ENCODE data around the gene CLVS2.

Gene CLVS2, protein sequence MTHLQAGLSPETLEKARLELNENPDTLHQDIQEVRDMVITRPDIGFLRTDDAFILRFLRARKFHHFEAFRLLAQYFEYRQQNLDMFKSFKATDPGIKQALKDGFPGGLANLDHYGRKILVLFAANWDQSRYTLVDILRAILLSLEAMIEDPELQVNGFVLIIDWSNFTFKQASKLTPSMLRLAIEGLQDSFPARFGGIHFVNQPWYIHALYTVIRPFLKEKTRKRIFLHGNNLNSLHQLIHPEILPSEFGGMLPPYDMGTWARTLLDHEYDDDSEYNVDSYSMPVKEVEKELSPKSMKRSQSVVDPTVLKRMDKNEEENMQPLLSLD

DNA sequence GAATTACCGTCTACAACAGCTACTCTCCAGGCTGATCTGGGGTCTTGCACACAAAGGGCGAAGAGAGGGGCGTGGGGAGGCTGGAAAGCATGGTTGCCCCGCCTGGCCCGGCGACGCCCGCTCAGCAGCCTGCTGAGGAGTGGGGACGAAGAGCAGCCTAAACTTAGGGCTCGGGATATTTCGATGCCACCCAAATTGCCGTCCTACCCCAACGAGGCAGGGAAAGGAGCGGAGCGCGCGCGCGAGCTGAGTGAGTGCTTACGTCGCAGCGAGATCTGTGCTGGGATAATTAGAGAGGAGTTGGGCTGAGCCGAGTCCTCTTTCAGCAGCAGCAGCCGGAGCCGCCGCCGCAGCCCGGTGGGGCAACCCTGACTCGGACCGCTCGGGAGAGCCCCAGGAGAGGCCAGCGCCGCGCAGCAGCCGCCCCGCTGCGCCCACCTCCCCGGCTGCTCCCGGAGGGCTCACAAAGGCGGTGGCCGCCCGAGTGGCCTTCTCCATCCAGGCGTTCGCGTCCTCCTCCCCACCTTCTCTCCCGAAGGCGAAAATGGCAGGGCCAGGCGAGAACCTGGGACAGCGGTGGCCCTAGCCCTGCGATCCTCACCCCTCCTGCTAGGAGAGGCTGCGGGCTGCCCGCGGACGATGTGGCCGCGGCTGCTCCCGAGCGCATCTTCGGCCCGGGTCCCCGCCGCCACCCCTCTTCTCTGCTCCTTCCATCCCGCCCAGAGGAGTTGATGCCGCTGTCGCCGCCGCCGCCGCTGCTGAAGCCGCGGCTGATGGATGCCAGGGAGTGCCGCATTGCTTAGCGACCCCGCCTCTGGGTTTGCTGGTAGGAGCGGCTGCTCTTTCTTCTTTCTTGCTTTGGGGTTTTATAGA lies at the start of gene CLVS2:
Gene CLVS2 (plus strand): TSS at position 315 of the 873 bp plus-strand sequence. CDS start 1,543 bp downstream, outside the sequence.
- DNase-seq (ENCODE audit: low spot score) = peak; percentile 83

DNA sequence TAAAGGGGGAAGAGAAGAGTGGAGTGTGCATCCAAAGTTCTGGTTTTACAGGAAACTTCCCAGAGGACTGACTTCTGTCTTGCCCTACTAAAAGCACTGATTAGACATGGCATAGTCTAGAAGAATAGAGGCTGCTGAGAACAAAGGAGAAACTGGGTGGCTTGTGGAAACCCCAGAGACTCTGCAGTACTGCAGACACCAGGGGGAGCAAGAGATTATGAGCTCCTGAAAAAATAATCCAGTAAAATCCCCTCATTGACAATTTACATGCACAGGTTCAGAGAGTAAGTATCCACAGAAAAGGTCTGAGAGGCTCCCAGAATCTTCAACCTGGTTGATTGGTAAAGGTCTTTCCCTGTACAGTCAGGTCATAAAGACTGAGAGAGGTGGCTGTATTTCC lies 48.7 kb upstream of the CLVS2 start:
- DNase-seq (ENCODE audit: low spot score) = peak; percentile 59

DNA sequence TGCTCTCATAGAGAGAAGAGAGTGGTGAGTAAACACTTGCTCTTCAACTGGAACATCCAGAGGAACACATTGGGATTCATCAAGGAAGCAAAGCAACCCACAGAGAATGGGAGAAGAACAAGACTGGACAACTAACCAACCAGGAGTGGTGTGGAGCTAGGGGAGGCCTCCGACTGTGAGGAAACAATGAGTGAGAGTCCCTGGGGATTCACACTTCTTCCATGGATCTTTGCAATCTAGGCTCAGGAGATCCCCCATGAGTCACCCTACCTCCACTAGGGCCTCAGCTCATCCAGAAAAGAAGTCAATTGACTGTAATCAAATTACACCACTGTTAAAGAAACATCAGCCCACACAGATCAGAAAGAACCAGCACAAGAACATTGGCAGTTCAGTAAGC lies 42.3 kb upstream of the CLVS2 start:
- DNase-seq (ENCODE audit: low spot score) = no peak

DNA sequence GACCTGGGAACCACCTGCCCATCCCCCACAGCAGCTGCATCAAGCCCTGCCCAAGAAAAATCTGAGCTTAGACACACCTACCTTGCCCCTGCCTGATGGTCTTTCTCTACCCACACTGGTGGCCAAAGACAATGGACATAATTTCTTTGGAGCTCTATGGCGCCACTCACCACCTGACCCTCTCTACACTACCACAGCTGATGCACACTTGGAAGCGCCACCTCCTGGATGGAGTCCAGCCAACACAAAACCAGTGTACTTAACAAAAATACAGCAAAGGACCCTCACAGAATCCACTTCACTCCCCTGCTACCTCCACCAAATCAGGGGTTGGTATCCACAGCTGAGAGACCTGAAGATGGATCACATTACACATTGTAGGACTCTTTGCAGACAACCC lies 39.7 kb upstream of the CLVS2 start:
- DNase-seq (ENCODE audit: low spot score) = no peak

DNA sequence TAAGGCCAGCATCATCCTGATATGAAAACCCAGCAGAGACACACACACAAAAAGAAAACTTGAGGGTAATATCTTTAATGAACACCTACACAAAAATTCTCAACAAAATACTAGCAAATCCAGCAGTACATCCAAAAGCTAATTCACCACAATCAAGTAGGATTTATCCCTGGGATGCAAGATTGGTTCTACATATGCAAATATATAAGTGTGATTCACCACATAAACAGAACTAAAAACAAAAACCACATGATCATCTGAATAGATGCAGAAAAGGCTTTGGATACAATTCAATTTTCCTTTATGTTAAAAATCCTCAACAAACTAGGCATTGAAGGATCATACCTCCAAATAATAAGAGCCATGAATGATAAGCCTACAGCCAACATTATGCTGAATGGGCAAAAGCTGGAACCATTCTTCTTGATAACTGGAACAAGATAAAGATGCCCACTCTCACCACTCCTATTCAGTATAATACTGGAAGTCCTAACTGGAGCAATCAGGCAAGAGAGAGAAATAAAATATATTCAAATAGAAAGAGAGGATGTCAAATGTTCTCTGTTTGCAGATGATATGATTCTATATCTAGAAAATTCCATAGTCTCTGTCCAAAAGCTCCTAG lies 33.9 kb upstream of the CLVS2 start:
- DNase-seq (ENCODE audit: low spot score) = no peak

DNA sequence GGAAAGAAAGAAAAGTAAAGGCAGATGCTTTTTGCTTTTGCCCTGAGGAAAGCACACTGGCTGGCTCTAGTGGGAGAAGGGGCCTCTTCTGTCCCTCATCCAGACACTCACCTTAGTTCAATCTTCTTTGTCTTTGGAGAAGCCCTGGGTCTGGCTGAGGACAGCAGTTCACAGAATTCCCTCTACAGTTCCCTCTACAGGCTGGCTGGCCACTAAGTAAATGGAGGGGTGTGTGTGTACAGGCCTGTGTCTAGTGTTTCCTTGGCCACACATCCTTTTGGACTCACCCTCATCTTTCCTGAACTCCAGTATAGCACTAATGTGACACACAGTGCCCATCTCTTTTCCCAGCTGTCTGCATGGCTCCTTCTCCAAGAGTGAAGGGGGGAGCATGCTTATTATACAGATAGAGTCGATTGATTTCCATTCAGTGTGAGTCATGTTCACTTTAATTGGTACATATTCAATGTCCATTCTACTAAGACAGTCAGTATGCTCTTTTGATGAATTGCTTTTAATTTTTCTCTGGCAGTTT lies 26.0 kb upstream of the CLVS2 start:
- no peak for DNase-seq (ENCODE audit: low spot score)

DNA sequence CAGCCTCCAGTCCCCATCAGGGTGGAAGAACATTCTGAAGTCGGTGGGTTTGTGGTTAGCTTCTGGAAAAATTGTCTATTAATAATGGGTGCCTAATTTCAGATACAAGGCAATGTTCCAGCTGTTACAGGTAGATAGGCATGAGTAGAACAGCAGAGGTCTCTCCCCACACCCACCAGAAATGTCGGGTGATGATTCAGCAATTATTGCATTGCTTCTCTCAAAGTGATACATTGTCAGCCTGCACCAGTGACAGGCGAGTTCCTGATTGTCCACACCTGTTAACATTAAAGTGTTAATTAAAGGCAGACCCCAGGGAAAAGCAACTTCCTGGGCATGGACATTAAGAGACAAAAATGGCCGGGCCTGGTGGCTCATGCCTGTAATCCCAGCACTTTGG lies 18.9 kb upstream of the CLVS2 start:
- no peak for DNase-seq (ENCODE audit: low spot score)

DNA sequence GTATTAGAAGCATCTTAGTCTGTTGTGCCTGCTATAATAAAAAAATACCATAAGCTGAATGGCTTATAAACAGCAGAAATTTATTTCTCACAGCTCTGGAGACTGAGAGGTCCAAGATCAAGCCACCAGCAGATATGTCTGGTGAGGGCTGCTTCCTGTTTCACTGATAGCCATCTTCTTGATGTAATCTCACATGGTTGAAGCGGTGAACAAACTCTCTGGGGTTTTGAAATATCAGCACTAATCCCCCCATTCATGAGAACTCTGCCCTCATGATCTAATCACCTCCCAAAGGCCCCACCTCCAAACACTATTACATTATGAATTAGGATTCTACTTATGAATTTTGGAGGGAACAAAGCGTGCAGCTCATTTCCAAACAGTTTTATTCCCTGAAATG lies 11.6 kb upstream of the CLVS2 start:
- no peak for DNase-seq (ENCODE audit: low spot score)

DNA sequence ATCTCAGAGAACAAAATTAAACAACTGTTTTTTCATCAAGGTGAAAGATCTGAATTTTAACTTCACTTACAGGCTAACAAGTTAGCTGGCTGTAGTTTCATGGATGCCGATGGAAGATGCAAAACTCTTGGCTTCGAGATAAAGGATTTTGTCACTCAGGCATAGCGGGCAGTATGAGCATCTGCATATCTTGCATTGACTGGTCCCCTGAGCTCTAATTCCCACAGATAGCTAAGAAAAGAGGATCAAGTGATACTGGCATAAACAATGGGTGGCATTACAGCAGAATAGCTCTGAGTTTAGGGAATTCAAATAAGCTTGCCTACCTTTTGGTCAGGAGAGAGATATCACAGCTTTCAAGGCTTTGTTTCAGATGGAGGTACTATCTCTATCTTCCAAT lies 1.8 kb upstream of the CLVS2 start:
- no peak for DNase-seq (ENCODE audit: low spot score)

DNA sequence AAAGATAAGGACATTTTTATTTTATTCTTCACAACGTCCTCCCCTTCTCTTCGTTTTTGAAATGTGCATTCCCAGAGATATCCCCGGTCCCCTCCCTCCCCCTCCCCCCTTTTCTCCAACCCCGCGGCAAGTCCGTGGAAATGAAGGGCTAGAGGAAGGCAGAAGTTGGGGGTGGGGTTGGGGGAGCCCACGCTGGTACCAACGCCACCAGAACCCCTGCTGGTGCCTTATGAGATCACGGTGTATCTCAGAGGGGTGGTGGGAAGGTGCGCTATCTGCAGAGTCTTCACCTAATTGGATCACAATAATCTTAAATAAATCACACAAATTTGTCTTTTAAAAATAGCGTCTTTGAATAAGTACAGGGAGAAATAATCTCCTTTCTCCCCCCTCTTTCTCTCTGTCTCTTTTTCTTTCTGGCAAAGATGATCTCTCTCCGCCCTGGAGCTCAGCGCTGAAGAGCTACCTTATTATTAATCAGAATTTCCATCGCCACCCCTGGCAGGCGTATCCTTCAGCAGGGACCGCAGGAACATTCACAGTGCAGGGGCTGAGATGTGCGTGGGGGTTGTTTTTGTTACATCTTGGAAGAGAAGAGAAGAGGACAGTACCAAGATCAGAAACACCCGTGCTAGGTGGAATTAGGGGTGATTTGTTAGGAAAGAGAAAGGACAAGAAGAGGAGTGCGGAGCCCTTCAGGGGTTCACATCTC lies 915 bp downstream of the CLVS2 start:
- DNase-seq (ENCODE audit: low spot score) = peak; percentile 37

DNA sequence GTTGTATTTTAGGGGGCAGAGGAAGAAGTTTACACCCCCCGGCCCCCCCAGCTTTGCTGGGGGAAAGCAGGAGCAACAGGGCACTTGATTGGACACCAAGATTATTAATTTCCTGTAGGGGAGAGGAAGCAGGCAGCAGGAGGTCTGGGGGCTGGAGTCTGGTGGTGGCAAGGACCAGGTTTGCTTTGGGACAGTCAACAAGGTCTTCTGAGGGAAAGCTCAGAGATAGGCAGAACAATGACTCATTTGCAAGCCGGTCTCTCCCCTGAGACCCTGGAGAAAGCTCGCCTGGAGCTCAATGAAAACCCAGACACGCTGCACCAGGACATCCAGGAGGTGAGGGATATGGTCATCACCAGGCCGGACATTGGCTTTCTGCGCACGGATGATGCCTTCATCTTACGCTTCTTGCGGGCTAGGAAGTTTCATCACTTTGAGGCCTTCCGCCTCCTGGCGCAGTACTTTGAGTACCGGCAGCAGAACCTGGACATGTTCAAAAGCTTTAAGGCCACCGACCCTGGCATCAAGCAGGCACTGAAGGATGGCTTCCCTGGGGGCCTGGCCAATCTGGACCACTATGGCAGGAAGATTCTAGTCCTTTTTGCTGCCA lies 1.6 kb downstream of the CLVS2 start:
- no peak for DNase-seq (ENCODE audit: low spot score)

DNA sequence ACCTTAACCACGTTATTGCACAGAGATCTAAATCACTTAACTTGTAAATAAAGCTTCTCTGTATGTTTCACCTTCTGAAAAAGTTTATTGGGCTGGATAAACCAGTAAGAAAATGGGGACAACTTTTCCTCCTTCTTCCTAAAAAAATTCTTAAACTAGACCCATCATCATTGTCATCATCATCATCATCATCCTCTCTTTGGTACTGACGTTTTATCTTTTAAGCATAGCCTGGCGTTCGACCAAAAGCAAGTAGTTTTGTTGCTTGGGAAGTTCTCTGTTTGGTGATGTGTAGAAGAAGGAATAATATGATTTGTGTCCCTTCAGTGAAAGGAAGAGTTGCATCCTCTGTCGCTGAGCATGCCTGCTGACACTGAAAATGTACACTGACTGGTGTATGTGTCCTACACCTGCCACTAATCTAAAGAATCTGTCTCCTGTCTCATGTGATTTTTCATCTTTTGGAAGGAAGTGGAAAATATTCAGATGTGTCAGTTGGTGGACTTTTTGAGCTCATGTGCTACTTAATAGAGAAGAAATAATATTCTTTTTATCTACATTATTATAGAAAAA lies 2.5 kb downstream of the CLVS2 start:
- DNase-seq (ENCODE audit: low spot score) = no peak

DNA sequence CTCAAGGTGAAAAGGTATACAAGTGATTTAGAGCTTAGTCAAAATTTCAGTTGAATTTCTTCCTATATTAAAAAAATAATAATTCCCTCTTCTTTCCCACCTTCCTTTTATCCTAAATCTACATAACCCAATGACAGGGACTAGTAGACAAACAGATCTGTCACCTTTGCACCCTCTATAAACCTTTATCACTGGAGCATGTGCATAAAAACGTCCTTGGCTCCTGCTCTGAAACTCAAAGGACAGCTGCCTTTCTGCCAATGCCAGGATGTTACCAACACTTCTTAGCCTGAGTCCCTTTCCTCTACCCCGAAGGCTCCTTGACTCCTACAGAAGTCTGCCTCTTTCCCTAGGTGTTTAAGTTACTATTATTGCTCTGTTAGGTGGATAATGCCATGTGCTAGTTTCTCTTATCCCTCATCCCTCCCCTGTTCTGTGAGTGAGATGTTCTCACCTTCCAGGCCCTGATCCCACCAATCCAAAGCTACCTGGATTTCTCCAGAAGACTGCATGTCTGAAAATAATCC lies 4.3 kb downstream of the CLVS2 start:
- DNase-seq (ENCODE audit: low spot score) = no peak

DNA sequence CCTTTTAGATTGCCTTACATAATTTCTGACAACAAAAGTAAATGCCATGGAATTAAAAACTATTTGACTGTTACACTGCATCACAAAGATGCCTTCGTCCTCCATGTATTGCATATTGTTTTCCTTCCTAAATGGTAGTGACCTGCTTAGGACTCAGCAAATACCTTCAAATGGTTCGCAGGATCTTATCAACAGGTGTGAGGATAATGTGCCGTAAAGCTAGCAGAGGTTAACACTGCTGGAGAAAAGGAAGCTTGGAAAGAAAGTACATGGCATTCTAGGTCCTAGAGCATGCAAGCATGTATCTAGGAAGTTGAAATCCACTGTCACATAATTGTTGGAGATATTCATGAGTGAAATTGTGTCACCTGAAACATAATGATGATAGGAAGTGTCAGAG lies 5.5 kb downstream of the CLVS2 start:
- DNase-seq (ENCODE audit: low spot score) = no peak

DNA sequence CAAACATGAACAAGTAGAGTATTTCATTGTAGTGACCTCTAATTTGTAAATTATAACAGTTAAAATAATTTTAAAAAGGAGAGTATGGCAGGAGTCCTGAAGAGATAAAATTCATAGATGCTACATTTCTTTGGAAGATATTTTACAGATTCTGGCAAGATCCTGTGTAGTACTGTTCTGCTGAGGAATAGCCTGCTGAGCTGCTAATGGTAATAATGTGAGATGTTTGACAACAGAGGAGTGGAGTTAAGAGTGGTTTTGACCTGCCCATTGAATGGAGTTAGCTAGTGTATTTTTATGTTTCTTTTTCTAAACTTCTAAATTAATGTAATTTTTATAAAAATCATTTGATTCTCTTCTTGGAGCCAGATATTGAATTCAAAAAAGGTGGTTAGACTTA lies 11.8 kb downstream of the CLVS2 start:
- no peak for DNase-seq (ENCODE audit: low spot score)

DNA sequence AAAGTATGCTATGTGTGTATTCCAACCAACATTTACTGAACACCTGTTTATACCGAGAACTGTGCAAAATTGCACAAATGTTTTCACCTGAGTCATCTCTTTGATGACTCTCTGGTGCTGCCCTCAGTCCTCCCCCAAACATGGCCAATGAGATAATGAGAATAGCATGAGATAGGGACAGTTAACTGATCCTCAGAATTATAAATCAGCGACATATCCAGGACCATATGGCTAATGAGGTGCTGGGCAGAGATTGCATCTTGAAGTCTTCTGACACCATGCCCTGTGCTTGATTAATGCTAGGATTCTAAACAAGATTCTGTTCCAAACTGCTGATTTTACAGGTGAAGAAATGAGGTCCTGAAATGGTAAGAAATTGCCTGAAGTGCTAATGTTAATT lies 13.0 kb downstream of the CLVS2 start:
- DNase-seq (ENCODE audit: low spot score) = no peak

DNA sequence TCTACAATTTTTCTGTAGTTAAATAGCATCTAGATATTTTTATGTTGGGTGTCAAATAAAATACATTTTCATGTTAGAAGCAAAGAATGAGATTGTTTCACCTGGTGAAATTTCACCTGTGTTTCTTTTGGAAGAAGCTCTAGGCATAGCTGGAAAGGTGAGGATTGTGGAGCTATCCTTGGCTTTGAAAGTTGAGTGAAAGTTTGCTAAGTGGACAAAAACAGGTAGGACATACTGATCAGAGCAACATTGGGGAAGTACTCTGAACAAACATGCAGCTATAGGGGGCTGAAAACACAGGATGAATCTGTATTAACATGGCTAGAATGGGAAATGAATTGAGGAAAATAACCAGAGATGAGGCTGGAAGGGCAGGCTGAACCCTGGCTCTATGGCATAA lies 18.8 kb downstream of the CLVS2 start:
- no peak for DNase-seq (ENCODE audit: low spot score)

DNA sequence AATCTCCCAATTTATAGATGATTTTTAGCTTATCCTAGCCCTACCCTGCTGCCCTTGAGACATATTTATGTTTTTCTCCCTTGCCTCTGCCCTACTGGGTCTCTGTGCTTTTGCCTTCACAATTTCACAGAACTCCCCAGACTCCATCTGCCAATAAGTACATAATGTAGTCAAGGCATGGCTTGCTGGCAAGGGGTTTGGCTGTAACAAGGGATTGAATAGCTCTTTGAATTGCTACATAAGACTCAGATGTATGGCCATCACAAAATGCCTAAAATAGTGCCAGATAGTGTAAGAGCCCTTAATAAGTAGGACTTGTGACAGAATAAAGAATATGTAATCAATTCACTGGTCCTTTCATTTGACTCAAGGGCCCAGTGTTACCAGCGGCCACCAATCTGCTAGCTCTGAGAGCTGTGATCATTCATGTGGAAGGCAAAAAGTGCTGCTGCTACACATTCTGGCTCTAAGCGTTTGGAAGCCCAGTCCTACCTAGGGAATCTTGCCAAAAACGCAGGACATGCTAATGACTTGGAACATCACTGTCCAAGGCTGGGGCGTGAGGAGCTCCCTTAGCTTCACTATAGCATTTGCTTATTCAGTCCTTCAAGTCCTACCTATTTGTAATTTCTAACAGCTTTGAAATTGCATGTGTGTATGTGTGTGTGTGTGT lies 20.5 kb downstream of the CLVS2 start:
- no peak for DNase-seq (ENCODE audit: low spot score)

DNA sequence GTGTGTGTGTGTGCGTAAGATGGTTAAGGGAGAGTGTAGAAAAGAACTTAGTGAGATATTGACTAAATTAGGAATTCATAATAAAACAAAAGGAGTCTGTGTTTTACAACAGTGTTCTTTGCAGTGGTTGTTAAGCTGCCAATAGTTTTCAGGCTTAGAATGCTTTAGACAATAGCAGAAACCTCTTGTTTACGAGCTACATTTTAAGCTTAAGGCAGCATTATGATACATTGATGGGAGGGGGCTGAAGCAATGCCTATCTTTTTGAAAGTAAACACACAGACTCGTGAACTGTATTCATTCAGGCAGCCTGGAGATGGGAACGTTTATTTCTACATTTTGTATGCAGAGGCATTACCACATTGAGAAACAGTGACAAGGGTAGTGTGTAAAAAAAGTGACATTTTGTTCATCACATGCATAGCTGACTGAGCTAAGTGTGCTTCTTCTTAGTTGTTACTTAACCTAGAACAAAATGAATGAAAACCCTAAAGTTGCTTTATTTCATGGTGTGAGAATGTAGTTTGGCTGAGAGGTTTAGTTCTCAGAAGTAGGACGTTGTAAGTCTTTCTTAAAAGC lies 21.2 kb downstream of the CLVS2 start:
- DNase-seq (ENCODE audit: low spot score) = no peak

DNA sequence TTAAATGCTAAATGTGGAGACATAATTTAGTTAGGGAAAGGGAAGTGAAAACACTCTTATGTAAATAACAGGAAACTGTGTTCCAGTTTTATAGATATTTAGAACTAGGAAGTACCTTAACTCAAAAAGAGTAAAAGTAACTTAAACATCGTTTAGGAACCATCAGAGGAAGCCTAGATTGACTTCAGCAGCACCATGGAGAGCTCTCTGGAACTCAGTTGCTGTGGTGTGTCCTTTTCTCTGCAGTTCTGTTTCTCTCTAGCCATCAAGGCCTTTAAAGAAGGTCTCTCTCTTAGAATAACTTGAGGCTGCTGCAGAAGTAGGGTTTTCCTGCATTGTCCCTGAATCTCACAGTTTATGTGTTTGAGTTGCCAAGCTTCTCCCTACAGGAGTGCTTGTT lies 26.9 kb downstream of the CLVS2 start:
- no peak for DNase-seq (ENCODE audit: low spot score)

All from D341Med (cell line).